HepG2 (cell line): ENCODE data around the gene IL1RL2. TPM values are rescaled to one million over a fixed set of nuclear protein-coding genes. Genes with fewer than 3 reads are reported as not detected.
A peak's percentile ranks its signal among the peaks of the same experiment; 100 is the strongest.

Experiments used
- BRF2 ChIP-seq: sonication (generic); formaldehyde crosslinking; IDR thresholded peaks from 2 replicates; pipeline ENCODE4 v1.8.1; 2022; ENCODE audit warnings: mild to moderate bottlenecking, missing genetic modification reagents
- JDP2 ChIP-seq: sonication (generic); formaldehyde crosslinking; IDR thresholded peaks from 2 replicates; pipeline ENCODE4 v1.8.1; 2022; ENCODE audit warnings: missing genetic modification reagents, borderline replicate concordance
- PATZ1 ChIP-seq: sonication (generic); formaldehyde crosslinking; IDR thresholded peaks from 2 replicates; pipeline ENCODE4 v1.4.0; 2020; ENCODE audit warnings: missing genetic modification reagents
- PAXIP1 ChIP-seq: sonication (generic); formaldehyde crosslinking; conservative IDR thresholded peaks from 2 replicates; pipeline ENCODE4 v1.4.0; 2020; ENCODE audit warnings: mild to moderate bottlenecking, missing genetic modification reagents, moderate library complexity
- REST ChIP-seq, 2 experiments: IDR thresholded peaks; 2 replicates each; pipeline ENCODE4 v1.6.1; 2011 to 2012; ENCODE audit warnings: low read length in 2 of 2, borderline replicate concordance in 1 of 2, low read depth in 1 of 2, mild to moderate bottlenecking in 1 of 2, moderate library complexity in 1 of 2
- SALL1 ChIP-seq: sonication (generic); formaldehyde crosslinking; IDR thresholded peaks from 2 replicates; pipeline ENCODE4 v1.8.0; 2022; ENCODE audit warnings: mild to moderate bottlenecking, missing genetic modification reagents
- SMYD3 ChIP-seq: sonication (generic); formaldehyde crosslinking; IDR thresholded peaks from 2 replicates; pipeline ENCODE4 v1.8.1; 2023; ENCODE audit warnings: mild to moderate bottlenecking, missing genetic modification reagents
- ZNF781 ChIP-seq: sonication (generic); formaldehyde crosslinking; IDR thresholded peaks from 2 replicates; pipeline ENCODE4 v1.5.1; 2020; ENCODE audit warnings: borderline replicate concordance, mild to moderate bottlenecking, missing genetic modification reagents; ENCODE audit errors: not compliant biosample characterization
- polyA plus RNA-seq, 8 experiments: library from polyadenylated mRNA; depleted of rRNA in 3 of 8; stranded (reverse) in 7 of 8; unstranded in 1 of 8; fragments of >200 nt; fragmentation: Illumina TruSeq in 4 of 8; extraction: Trizol in 4 of 8; gene quantifications; 2 replicates each; pipeline versions ENCODE4 v1.2.1 to v1.2.3, GENCODE V29; 2011 to 2016; ENCODE audit warnings: low read depth in 4 of 8, missing spikeins in 1 of 8, mixed read lengths in 1 of 8; ENCODE audit not compliant: insufficient read depth in 1 of 8
- total RNA-seq, 5 experiments: library from RNA; depleted of rRNA; stranded (reverse); fragments of >200 nt; fragmentation: Illumina TruSeq; extraction: Trizol; gene quantifications; 2 replicates each; pipeline ENCODE4 v1.2.3, GENCODE V29; 2016; ENCODE audit warnings: low read depth in 1 of 5
- TF ChIP-seq, protein P1 (sequence below): IDR thresholded peaks from 2 replicates; pipeline ENCODE4 v1.6.1; 2012; ENCODE audit warnings: low read length, improper control_type of control experiment
- TF ChIP-seq, protein P2 (sequence below): sonication (generic); formaldehyde crosslinking; IDR thresholded peaks from 2 replicates; pipeline ENCODE4 v1.5.1; 2020; ENCODE audit warnings: mild to moderate bottlenecking, missing genetic modification reagents

The IL1RL2 gene
- total and polyA plus RNA-seq, 2 of the 13 experiments (the other 11 are each of a cell fraction or from before 2014, with no cell fraction given): 0.03 TPM; not detected in 1

- TF ChIP-seq, protein P1, sequence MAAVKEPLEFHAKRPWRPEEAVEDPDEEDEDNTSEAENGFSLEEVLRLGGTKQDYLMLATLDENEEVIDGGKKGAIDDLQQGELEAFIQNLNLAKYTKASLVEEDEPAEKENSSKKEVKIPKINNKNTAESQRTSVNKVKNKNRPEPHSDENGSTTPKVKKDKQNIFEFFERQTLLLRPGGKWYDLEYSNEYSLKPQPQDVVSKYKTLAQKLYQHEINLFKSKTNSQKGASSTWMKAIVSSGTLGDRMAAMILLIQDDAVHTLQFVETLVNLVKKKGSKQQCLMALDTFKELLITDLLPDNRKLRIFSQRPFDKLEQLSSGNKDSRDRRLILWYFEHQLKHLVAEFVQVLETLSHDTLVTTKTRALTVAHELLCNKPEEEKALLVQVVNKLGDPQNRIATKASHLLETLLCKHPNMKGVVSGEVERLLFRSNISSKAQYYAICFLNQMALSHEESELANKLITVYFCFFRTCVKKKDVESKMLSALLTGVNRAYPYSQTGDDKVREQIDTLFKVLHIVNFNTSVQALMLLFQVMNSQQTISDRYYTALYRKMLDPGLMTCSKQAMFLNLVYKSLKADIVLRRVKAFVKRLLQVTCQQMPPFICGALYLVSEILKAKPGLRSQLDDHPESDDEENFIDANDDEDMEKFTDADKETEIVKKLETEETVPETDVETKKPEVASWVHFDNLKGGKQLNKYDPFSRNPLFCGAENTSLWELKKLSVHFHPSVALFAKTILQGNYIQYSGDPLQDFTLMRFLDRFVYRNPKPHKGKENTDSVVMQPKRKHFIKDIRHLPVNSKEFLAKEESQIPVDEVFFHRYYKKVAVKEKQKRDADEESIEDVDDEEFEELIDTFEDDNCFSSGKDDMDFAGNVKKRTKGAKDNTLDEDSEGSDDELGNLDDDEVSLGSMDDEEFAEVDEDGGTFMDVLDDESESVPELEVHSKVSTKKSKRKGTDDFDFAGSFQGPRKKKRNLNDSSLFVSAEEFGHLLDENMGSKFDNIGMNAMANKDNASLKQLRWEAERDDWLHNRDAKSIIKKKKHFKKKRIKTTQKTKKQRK: no peak
- TF ChIP-seq, protein P2, sequence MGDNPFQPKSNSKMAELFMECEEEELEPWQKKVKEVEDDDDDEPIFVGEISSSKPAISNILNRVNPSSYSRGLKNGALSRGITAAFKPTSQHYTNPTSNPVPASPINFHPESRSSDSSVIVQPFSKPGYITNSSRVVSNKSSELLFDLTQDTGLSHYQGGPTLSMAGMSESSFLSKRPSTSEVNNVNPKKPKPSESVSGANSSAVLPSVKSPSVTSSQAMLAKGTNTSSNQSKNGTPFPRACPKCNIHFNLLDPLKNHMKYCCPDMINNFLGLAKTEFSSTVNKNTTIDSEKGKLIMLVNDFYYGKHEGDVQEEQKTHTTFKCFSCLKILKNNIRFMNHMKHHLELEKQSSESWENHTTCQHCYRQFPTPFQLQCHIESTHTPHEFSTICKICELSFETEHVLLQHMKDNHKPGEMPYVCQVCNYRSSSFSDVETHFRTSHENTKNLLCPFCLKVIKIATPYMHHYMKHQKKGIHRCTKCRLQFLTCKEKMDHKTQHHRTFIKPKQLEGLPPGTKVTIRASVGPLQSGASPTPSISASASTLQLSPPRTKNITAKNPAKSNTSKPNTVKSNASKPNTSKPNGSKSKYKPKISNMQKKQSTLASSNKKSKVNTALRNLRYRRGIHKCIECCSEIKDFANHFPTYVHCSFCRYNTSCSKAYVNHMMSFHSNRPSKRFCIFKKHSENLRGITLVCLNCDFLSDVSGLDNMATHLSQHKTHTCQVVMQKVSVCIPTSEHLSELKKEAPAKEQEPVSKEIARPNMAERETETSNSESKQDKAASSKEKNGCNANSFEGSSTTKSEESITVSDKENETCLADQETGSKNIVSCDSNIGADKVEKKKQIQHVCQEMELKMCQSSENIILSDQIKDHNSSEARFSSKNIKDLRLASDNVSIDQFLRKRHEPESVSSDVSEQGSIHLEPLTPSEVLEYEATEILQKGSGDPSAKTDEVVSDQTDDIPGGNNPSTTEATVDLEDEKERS (CRISPR knock-in tag): no peak
- TF ChIP-seq PAXIP1 (CRISPR knock-in tag) (0 out of 2 replicates have a peak, but pooled peaks have one; percentile 14), JDP2 (CRISPR knock-in tag) (no peak), BRF2 (0 out of 2 replicates have a peak, but pooled peaks have one; percentile 26), ZNF781 (no peak), SMYD3 (CRISPR knock-in tag) (peak; percentile 61; the same call in 1 of the 2 replicates), PATZ1 (CRISPR knock-in tag) (peak; percentile 81), SALL1 (CRISPR knock-in tag) (peak; percentile 17; the same call in 1 of the 2 replicates), REST (IDR thresholded peaks at IDR 0.05; ENCODE audit: borderline replicate concordance in 1 of 2, low read depth in 1 of 2, low read length in 2 of 2) (peak in 1 of 2 experiments; percentile 49; a peak in 1 of 4 replicates)
Measured at GRCh38 chr2:102180687-102180999, 6.2 kb upstream of the IL1RL2 start (continued).
